HG03025 (cell line): ENCODE measurements around the gene KCTD21.

Experiments used
- ATAC-seq: cut with Tn5 transposase; IDR thresholded peaks from one replicate; pipeline ENCODE4 v1.9.1; 2021; ENCODE audit warnings: mild to moderate bottlenecking, moderate library complexity; ENCODE audit not compliant: unreplicated experiment, low FRiP score

The KCTD21 gene

GRCh38 chr11:78219493-78220217, 31.2 kb upstream of the KCTD21 start:
- no peak for ATAC-seq

- ATAC-seq: no peak
Observed at GRCh38 chr11:78218707-78219492, 30.5 kb upstream of the KCTD21 start.

GRCh38 chr11:78217650-78218541, 29.5 kb upstream of the KCTD21 start:
- ATAC-seq: no peak

- ATAC-seq: no peak
Observed at GRCh38 chr11:78216571-78217287, 28.3 kb upstream of the KCTD21 start.

GRCh38 chr11:78216021-78216420, 27.6 kb upstream of the KCTD21 start:
- ATAC-seq: no peak

DNA sequence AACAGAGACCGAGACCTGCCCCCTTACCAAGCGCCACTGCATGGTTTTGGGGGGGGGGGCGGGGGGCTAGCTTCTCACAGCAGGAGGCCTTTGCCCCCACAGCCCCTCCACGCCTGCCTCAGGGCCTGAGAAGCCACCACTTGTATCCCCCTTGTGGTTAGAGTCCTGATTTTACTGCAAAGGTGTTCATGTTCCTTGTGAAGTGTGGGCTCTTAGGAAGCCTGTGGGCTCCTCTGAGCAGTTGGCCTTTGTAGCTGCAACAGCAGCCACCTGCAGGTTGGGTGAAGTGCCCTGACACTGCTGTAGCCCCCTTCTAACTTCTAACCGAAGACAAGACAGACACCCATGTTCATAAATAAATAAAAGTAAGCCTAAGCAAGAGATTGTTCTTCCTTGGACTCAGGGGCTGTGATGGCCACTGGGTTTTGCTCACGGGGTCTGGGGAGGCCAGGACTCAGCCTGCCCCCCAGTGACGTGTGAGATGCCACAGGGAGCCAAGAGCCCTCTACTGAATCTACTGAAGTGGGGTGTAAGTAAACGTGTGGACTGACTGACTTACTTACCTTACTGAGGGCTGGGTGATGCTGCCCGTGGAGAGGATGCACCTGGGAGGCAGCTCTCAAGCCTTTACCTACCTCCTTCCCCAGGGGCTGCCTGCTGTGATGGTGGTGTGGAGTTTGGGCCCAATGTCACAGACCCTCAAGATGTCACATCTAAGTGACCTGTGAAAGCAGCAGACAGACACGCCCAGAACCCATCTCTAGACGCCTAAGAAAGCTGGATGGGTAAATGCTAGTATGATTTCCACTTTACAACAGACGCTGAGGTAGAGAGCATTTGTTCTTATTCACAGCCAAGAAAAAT, 26.1 kb upstream of the KCTD21 start:
- no peak for ATAC-seq

DNA sequence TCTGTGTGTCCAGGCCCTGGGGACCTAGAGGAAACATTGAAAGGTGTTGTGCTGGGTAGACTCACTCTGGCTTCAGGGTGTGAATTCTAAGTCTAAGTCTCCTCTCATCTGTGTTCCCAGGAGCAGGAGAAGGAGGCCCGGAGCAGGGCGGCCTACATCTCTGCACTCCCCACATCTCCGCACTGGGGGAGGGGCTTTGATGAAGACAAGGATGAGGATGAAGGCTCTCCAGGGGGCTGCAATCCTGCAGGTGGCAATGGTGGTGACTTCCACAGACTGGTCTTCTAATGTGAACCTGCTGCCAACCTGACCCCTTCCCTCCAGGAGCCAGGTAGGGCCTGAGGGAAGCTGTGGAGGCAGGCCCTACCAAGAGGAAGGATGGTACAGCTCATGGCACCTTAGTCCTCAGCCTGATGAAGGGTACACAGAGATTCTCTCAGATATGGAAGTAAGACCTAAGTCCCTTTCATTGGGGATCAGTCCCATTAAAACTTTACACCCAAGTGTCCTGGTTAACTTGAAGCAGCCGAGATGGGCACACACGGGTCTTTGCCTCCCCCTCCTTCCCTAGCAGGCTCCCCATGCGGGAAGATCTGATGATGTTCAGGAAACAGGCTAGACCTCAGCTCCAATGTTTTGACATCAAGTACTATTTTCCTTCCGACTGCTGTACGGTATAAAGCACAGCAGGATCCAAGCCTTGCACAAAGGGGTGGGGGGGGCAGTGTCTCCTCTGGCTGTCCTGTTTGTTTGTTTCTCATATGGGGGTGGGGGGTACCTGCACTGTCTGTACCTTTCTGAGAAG, 25.3 kb upstream of the KCTD21 start:
- ATAC-seq: no peak

DNA sequence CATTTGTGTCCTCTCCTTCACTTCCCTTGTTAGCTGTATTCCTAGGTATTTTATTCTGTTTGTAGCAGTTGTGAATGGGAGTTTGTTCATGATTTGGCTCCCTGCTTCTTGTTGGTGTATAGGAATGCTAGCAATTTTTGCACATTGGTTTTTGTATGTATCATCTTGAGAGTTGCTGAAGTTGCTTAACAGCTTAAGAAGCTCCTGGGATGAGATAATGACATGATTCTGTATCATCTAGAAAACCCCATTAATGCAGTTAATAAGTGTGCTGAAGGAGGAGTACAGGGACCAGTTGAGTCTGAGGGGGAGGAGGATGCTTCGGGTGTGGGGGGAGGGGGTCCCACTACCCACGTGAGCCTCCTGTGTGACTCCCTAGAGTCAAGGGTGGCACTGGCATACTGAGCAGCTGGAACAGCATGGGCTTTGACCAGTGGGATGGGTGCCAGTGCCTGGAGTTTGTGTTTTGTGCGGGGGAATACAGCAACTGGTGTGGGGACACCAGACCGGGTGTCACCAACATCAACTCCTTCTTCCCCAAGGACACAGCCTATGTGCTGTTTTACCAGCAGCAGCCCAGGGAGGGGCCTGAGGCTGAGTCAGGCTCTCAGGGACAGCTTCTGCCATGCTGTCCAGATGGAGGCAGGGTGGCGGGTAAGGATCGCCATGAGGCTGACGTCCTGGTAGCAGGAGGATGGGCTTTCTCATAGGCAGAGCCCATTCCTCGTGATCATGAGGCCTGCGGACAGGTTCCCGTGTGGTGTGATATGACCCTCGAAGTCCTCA, 24.4 kb upstream of the KCTD21 start:
- no peak for ATAC-seq

GRCh38 chr11:78211565-78211964, 23.1 kb upstream of the KCTD21 start:
- no peak for ATAC-seq

DNA sequence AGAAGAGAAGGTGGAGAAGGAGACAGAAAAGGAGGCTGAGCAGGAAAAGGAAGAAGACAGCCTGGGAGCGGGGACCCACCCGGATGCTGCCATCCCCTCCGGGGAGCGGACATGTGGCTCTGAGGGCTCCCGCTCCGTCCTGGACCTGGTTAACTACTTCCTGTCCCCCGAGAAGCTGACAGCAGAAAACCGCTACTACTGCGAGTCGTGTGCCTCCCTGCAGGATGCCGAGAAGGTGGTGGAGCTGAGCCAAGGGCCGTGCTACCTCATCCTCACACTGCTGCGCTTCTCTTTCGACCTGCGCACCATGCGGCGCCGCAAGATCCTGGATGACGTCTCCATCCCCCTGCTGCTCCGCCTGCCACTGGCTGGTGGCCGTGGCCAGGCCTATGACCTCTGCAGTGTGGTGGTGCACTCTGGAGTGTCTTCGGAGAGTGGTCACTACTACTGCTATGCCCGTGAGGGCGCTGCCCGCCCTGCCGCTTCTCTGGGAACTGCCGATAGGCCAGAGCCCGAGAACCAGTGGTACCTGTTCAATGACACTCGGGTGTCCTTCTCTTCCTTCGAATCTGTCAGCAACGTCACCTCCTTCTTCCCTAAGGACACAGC, 21.7 kb upstream of the KCTD21 start:
- ATAC-seq: no peak

DNA sequence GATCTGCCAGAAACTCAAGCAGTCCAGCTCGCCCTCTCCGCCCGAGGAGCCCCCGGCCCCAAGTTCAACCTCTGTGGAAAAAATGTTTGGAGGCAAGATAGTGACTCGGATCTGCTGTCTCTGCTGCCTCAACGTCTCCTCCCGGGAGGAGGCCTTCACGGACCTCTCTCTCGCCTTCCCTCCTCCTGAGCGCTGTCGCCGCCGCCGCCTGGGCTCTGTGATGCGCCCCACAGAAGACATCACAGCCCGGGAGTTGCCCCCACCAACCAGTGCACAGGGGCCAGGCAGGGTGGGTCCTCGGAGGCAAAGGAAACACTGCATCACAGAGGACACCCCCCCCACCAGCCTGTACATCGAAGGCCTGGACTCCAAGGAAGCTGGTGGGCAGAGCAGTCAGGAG, 21.1 kb upstream of the KCTD21 start:
- ATAC-seq: no peak

DNA sequence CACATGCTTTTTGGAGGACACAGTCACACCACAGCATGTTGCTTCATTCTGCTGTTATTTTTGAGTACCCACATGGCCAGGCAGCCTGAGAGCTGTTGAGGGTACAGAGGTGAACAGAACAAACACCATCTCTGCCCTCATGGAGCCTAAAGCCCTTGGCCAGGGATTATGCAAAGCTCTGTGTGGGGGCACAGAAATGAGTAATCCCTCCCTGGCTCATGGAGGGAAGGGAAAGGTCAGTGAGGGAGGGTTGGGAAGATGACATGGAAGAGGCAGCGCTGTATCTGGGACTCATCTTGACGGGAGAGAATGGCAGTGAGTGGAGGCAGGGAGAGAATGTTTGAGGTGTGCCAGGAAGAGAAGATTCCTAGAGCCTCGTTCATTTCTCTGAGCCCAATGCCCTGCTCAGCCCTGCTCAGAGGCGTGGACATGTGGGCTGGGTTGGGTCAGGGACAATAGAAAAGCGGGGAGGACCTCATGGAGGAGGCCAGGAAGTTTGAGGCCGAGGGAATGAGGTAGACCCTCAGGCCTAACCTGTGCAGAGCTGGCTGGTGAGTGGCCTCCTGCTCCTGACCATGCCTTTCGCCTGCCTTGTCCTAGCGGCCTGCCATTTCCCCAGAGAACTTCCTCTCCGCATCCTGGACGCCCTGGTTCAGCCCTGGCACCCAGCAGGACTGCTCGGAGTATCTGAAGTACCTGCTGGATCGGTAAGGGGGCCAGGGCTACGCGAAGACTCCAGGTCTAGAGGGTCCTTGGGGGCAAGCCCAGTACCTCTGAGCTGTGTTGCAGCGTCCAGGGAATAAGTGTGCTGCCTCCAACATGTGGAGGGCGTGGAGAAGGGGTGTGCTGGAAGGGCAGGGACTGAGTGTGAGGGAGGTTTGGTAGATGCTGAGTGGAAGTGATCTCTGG, 20.1 kb upstream of the KCTD21 start:
- no peak for ATAC-seq

DNA sequence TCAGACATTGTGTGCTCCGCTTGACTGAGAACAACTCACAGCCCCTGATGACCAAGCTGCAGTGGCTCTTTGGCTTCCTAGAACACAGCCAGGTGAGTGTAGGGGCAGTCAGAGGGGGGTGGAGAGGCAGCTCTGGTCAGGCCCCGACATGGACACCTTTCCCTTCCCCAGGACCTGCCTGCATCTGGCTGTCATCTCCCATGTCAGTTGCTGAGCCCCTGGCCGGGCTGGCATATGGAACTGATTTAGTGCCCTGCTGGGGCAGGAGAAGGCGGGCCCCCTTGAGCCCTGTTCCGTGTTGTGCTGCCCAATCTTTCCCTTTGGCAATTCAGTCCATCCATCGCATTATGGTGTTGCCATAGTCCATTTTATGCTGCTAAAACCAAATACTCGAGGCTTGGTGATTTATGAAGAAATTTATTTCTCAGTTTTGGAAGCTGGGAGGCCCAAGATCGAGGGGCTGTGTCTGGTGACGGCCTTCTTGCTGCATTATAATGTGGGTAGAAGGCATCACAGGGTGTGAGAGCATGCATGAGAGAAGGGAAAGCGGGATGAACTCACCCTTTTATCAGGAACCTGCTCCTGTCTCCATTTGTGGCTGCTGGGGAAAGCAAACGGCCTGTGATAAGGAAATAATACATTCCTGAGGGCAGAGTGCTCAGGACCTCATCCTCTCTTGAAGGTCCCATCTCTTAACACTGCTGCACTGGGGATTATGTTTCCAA, 19.3 kb upstream of the KCTD21 start:
- ATAC-seq: no peak

- ATAC-seq: no peak
Observed at GRCh38 chr11:78205691-78206090, 17.3 kb upstream of the KCTD21 start.

DNA sequence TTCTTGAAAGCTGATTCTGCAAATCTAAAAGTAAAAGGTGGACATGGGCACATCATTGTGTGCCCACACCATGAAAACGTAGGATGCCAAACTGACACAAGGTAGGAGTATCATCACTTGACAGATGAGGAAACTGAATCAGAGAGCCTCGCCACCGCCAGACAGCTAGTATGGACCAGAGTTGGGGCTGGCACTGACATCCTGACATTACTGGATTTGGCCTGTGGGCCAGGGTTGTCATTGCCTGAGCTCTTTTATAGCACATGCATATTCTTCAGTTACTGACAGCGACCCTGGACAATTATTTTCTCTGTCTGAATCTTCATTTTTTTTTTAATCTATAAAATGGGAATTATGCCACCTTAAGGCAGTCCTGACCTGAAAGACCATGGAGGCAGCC, 16.8 kb upstream of the KCTD21 start:
- ATAC-seq: no peak

DNA sequence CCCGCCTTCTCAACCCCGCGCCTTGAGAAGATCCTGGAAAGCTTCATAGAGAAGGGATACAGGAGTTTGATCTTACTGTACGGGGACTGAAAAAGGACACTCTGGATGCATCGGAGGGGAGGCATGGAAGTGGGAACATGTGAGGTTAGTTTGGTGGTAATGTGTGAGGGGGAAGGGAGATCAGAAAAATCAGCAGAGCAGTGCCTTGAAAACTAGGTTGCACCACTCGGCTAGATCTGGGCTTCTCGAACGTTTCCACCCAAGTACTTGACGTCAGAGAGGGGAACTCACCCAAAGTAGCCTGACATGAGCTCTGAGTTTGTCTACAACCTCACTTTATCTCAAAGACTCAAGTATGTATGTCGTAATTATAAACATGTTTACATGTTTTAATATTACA, 14.8 kb upstream of the KCTD21 start:
- no peak for ATAC-seq
